Measurements from ENCODE around the gene SLC4A5. TPM values are rescaled to one million over a fixed set of nuclear protein-coding genes. Genes with fewer than 3 reads are reported as not detected.

The SLC4A5 gene
- total RNA-seq (2021) (0.94 and 1.8 TPM in 2 replicates), Bru-seq, nascent RNA (percentile 24 among the genes with signal in this experiment), BruChase-seq, experiment 1, labeled RNA remaining after a 2-hour chase (percentile 27 among the genes with signal in this experiment), BruChase-seq, experiment 2, labeled RNA remaining after a 6-hour chase (percentile 32 among the genes with signal in this experiment)
- long read RNA-seq, partial matches to known transcripts: 0 of 1 reads
- long read RNA-seq, other reads (novel, unspliced or antisense): 1 of 1 reads

- Histone ChIP-seq H3K4me1 (ENCODE audit: insufficient read depth, low read length, poor library complexity, severe bottlenecking) (no peaks in the 10 kb centered on the region), H3K27ac (ENCODE audit: low read depth, low read length, poor library complexity, severe bottlenecking) (no peak within 1 kb of the TSS), H3K36me3 (ENCODE audit: insufficient read depth, low read length, poor library complexity, severe bottlenecking) (no peaks in the 10 kb centered on the region), H3K9me3 (ENCODE audit: low read depth, low read length, poor library complexity, severe bottlenecking) (no peaks in the 10 kb centered on the region), H3K27me3 (replicated peaks; ENCODE audit: insufficient read depth, low read depth, low read length, poor library complexity) (no peaks in the 10 kb centered on the region), H3K4me3 (ENCODE audit: low read depth, low read length, poor library complexity, severe bottlenecking) (no peak within 1 kb of the TSS)
- no TSS peak for BruUV-seq (replicated peaks)
- TF ChIP-seq CTCF (conservative IDR thresholded peaks at IDR 0.05; ENCODE audit: low read depth, low read length) (no peak), EZH2 (IDR thresholded peaks at IDR 0.05; ENCODE audit: borderline replicate concordance, low read depth, low read length, poor library complexity, severe bottlenecking) (no peak)
- intact Hi-C loops (cut with micrococcal nuclease; ENCODE audit: unreplicated experiment): no loop called here
- ChIA-PET POLR2A (ENCODE audit: low non-redundant PET) (no interaction called here), CTCF (no interaction called here)
- no peak for DNase-seq (ENCODE audit: low spot score)
Observed at GRCh38 chr2:74343316-74343715, at the start of gene SLC4A5. TSS of gene SLC4A5 (minus strand) at chr2:74343416. CDS start at chr2:74315023, 28,393 bp downstream.

GRCh38 chr2:74392449-74392743, 49.2 kb upstream of the SLC4A5 start:
- BruUV-seq (replicated peaks): no TSS peak
- Histone ChIP-seq H3K36me3 (ENCODE audit: insufficient read depth, low read length, poor library complexity, severe bottlenecking) (no peaks in the 10 kb centered on the region), H3K9me3 (ENCODE audit: low read depth, low read length, poor library complexity, severe bottlenecking) (no peaks in the 10 kb centered on the region), H3K4me3 (ENCODE audit: low read depth, low read length, poor library complexity, severe bottlenecking) (no peak overlapping the region), H3K27ac (ENCODE audit: low read depth, low read length, poor library complexity, severe bottlenecking) (no peak overlapping the region), H3K27me3 (replicated peaks; ENCODE audit: insufficient read depth, low read depth, low read length, poor library complexity) (no peaks in the 10 kb centered on the region), H3K4me1 (ENCODE audit: insufficient read depth, low read length, poor library complexity, severe bottlenecking) (peaks cover 16% of the 10 kb centered on the region)
- POLR2A ChIA-PET (ENCODE audit: low non-redundant PET): no interaction called here
- DNase-seq (ENCODE audit: low spot score): no peak
- intact Hi-C loops (cut with micrococcal nuclease; ENCODE audit: unreplicated experiment): no loop called here
- TF ChIP-seq CTCF (conservative IDR thresholded peaks at IDR 0.05; ENCODE audit: low read depth, low read length) (no peak), EZH2 (IDR thresholded peaks at IDR 0.05; ENCODE audit: borderline replicate concordance, low read depth, low read length, poor library complexity, severe bottlenecking) (no peak)
- CTCF ChIA-PET: interaction anchor here (1.2 kb wide), 1 partner anchor 48 kb away, joined by 4 read pairs; no protein-coding TSS in a partner anchor

GRCh38 chr2:74391580-74392448, 48.6 kb upstream of the SLC4A5 start:
- H3K27me3 ChIP-seq (replicated peaks; ENCODE audit: insufficient read depth, low read depth, low read length, poor library complexity): no peaks in the 10 kb centered on the region
- CTCF ChIA-PET: interaction anchor here (0.6 to 1.2 kb wide), 3 partner anchors 49 to 193 kb away, joined by 3 to 4 read pairs (median 3); no protein-coding TSS in a partner anchor
- POLR2A ChIA-PET (ENCODE audit: low non-redundant PET): interaction anchor here (0.7 kb wide), 1 partner anchor 109 kb away, joined by 3 read pairs; no protein-coding TSS in a partner anchor
- intact Hi-C loops (cut with micrococcal nuclease; ENCODE audit: unreplicated experiment): no loop called here
- TF ChIP-seq CTCF (conservative IDR thresholded peaks at IDR 0.05; ENCODE audit: low read depth, low read length): peak; percentile 99
- TF ChIP-seq EZH2 (IDR thresholded peaks at IDR 0.05; ENCODE audit: borderline replicate concordance, low read depth, low read length, poor library complexity, severe bottlenecking): no peak
- H3K27ac ChIP-seq (ENCODE audit: low read depth, low read length, poor library complexity, severe bottlenecking): peak overlapping the region; percentile 98
- peaks cover 16% of the 10 kb centered on the region for H3K4me1 ChIP-seq (ENCODE audit: insufficient read depth, low read length, poor library complexity, severe bottlenecking)
- peak; percentile 93 for DNase-seq (ENCODE audit: low spot score)
- no peaks in the 10 kb centered on the region for H3K36me3 ChIP-seq (ENCODE audit: insufficient read depth, low read length, poor library complexity, severe bottlenecking)
- no peaks in the 10 kb centered on the region for H3K9me3 ChIP-seq (ENCODE audit: low read depth, low read length, poor library complexity, severe bottlenecking)
- BruUV-seq (replicated peaks): no TSS peak
- H3K4me3 ChIP-seq (ENCODE audit: low read depth, low read length, poor library complexity, severe bottlenecking): peak overlapping the region; percentile 84

Measured in A673 (cell line).